H1 (cell line): ENCODE results near the gene AKR1C8. TPM values are rescaled to one million over a fixed set of nuclear protein-coding genes. Genes with fewer than 3 reads are reported as not detected.

Experiments used
- CTCF ChIA-PET: fragments of 300-600 bp; sonication (Branson Sonifier 250); formaldehyde crosslinking; loops from one replicate; lab custom pipeline; 2021; ENCODE audit not compliant: partially characterized antibody; lab: Charles Lee
- POLR2A ChIA-PET: fragments of 300-600 bp; sonication (Branson Sonifier 250); formaldehyde crosslinking; loops from one replicate; lab custom pipeline; 2021; ENCODE audit warnings: inconsistent platforms; ENCODE audit not compliant: partially characterized antibody; lab: Charles Lee
- DNase-seq, 2 experiments: peaks; one replicate each; pipeline versions ENCODE4 v3.0.0 to v3.0.0-alpha.2; 2010 to 2022; ENCODE audit warnings: low spot score in 2 of 2, low read depth in 1 of 2, mixed read lengths in 1 of 2
- FAIRE-seq: peaks from 2 replicates; lab custom pipeline; 2011; peaks lifted over from hg19 to GRCh38; lab: Jason Lieb, UNC
- H2AFZ ChIP-seq: 2 replicates; pipeline ENCODE4 v1.8.1; 2012; ENCODE audit warnings: low read length, inconsistent platforms
- H2AK5ac ChIP-seq: 2 replicates; pipeline ENCODE4 v1.6.1; 2013; ENCODE audit warnings: low read depth, low read length
- H2BK120ac ChIP-seq: replicated peaks from 2 replicates; pipeline ENCODE3; 2013; ENCODE audit warnings: low read depth, low read length, inconsistent platforms
- H2BK12ac ChIP-seq: 2 replicates; pipeline ENCODE4 v1.6.1; 2013; ENCODE audit warnings: low read depth, low read length
- H2BK15ac ChIP-seq: 2 replicates; pipeline ENCODE4 v1.6.1; 2013; ENCODE audit warnings: low read length
- H2BK20ac ChIP-seq: 2 replicates; pipeline ENCODE4 v1.6.1; 2013; ENCODE audit warnings: low read length
- H2BK5ac ChIP-seq: 2 replicates; pipeline ENCODE4 v1.6.1; 2013; ENCODE audit warnings: low read depth, low read length
- H3K14ac ChIP-seq: 2 replicates; pipeline ENCODE4 v1.6.1; 2013; ENCODE audit warnings: inconsistent platforms; ENCODE audit not compliant: insufficient read length
- H3K18ac ChIP-seq: 2 replicates; pipeline ENCODE4 v1.6.1; 2013; ENCODE audit warnings: low read length; ENCODE audit errors: extremely low read depth
- H3K23ac ChIP-seq: 2 replicates; pipeline ENCODE4 v1.6.1; 2013; ENCODE audit warnings: inconsistent platforms; ENCODE audit not compliant: insufficient read length
- H3K23me2 ChIP-seq: 2 replicates; pipeline ENCODE4 v1.6.1; 2013; ENCODE audit warnings: low read depth, low read length
- H3K27ac ChIP-seq: 2 replicates; pipeline ENCODE4 v1.6.1; 2011; ENCODE audit warnings: low read depth, low read length, inconsistent platforms
- H3K27me3 ChIP-seq, 4 experiments: replicated peaks in 1 of 4; 1 replicate in 1 of 4; 2 replicates in 3 of 4; pipeline versions ENCODE4 v1.6.1 to v1.8.1; 2011 to 2013; ENCODE audit warnings: low read length in 3 of 4, mild to moderate bottlenecking in 3 of 4, inconsistent platforms in 2 of 4, mixed read lengths in 2 of 4, moderate library complexity in 1 of 4; ENCODE audit not compliant: control insufficient read depth in 3 of 4, insufficient read depth in 3 of 4; ENCODE audit errors: extremely low read depth in 1 of 4
- H3K36me3 ChIP-seq, 4 experiments: 2 replicates each; pipeline versions ENCODE4 v1.6.1 to v1.8.1; 2011 to 2013; ENCODE audit warnings: mild to moderate bottlenecking in 4 of 4, low read length in 3 of 4, moderate library complexity in 2 of 4, control low read depth in 1 of 4, inconsistent platforms in 1 of 4; ENCODE audit not compliant: insufficient read depth in 4 of 4, control insufficient read depth in 2 of 4
- H3K4ac ChIP-seq: replicated peaks from 2 replicates; pipeline ENCODE3; 2013; ENCODE audit warnings: low read length, low read depth, mixed read lengths, inconsistent platforms; ENCODE audit not compliant: insufficient read length
- H3K4me1 ChIP-seq, 4 experiments: replicated peaks in 1 of 4; 1 replicate in 1 of 4; 2 replicates in 3 of 4; pipeline versions ENCODE4 v1.6.1 to v1.8.1; 2011 to 2013; ENCODE audit warnings: low read length in 3 of 4, inconsistent platforms in 2 of 4, mixed read lengths in 1 of 4; ENCODE audit not compliant: insufficient read depth in 4 of 4, control insufficient read depth in 3 of 4
- H3K4me2 ChIP-seq, 2 experiments: 2 replicates each; pipeline versions ENCODE4 v1.6.1 to v1.8.1; 2011 to 2013; ENCODE audit warnings: low read depth in 2 of 2, low read length in 2 of 2, control low read depth in 1 of 2, inconsistent platforms in 1 of 2, mild to moderate bottlenecking in 1 of 2; ENCODE audit not compliant: insufficient read depth in 1 of 2
- H3K4me3 ChIP-seq, 4 experiments: fragments of 200-600, 300-600 bp in 1 of 4; sonication (generic), shearing (Covaris generic), sonication (Bioruptor Twin) in 1 of 4; 2 replicates each; pipeline versions ENCODE4 v1.5.1 to v1.8.1; 2011 to 2016; ENCODE audit warnings: low read length in 4 of 4, low read depth in 3 of 4, control low read depth in 2 of 4, inconsistent platforms in 2 of 4, mild to moderate bottlenecking in 2 of 4, mixed read lengths in 1 of 4, moderate library complexity in 1 of 4; ENCODE audit not compliant: insufficient read depth in 2 of 4; ENCODE audit errors: extremely low read depth in 1 of 4
- H3K56ac ChIP-seq: replicated peaks from 2 replicates; pipeline ENCODE3; 2013; ENCODE audit warnings: low read depth, mild to moderate bottlenecking, mixed read lengths, low read length, inconsistent platforms; ENCODE audit not compliant: insufficient read length
- H3K79me1 ChIP-seq: 2 replicates; pipeline ENCODE4 v1.6.1; 2013; ENCODE audit warnings: low read depth, low read length, control low read depth
- H3K79me2 ChIP-seq, 2 experiments: 2 replicates each; pipeline versions ENCODE4 v1.6.1 to v1.8.1; 2012 to 2013; ENCODE audit warnings: low read length in 2 of 2, mild to moderate bottlenecking in 2 of 2, inconsistent platforms in 1 of 2; ENCODE audit not compliant: insufficient read depth in 2 of 2, control insufficient read depth in 1 of 2
- H3K9ac ChIP-seq, 4 experiments: replicated peaks in 1 of 4; 1 replicate in 1 of 4; 2 replicates in 3 of 4; pipeline versions ENCODE4 v1.6.1 to v1.8.1; 2011 to 2013; ENCODE audit warnings: low read depth in 3 of 4, low read length in 3 of 4, control low read depth in 2 of 4, mild to moderate bottlenecking in 2 of 4, moderate library complexity in 2 of 4, inconsistent platforms in 1 of 4; ENCODE audit errors: extremely low read depth in 1 of 4
- H3K9me3 ChIP-seq, 2 experiments: 2 replicates each; pipeline versions ENCODE4 v1.6.1 to v1.8.1; 2012 to 2013; ENCODE audit warnings: mild to moderate bottlenecking in 2 of 2, moderate library complexity in 2 of 2, control low read depth in 1 of 2, inconsistent platforms in 1 of 2, low read depth in 1 of 2, low read length in 1 of 2, mixed read lengths in 1 of 2; ENCODE audit not compliant: insufficient read depth in 2 of 2
- H4K20me1 ChIP-seq, 2 experiments: replicated peaks in 1 of 2; 2 replicates each; pipeline versions ENCODE3 to v1.8.1; 2011 to 2013; ENCODE audit warnings: inconsistent platforms in 2 of 2, low read length in 2 of 2, mild to moderate bottlenecking in 1 of 2; ENCODE audit not compliant: insufficient read depth in 2 of 2, control insufficient read depth in 1 of 2
- H4K5ac ChIP-seq: 2 replicates; pipeline ENCODE4 v1.6.1; 2013; ENCODE audit warnings: low read length, low read depth, mixed read lengths, inconsistent platforms; ENCODE audit not compliant: insufficient read length
- H4K8ac ChIP-seq: 2 replicates; pipeline ENCODE4 v1.8.0; 2013; ENCODE audit warnings: mild to moderate bottlenecking, moderate library complexity, low read length, inconsistent platforms; ENCODE audit not compliant: insufficient read depth; ENCODE audit errors: extremely low read depth
- H4K91ac ChIP-seq: replicated peaks from 2 replicates; pipeline ENCODE3; 2013; ENCODE audit warnings: low read length, mixed read lengths, inconsistent platforms; ENCODE audit not compliant: insufficient read length
- BACH1 ChIP-seq: IDR thresholded peaks from 2 replicates; pipeline ENCODE4 v1.6.1; 2012; ENCODE audit warnings: low read length, improper control_type of control experiment
- CTBP2 ChIP-seq: IDR thresholded peaks from 2 replicates; pipeline ENCODE4 v1.7.0; 2011; ENCODE audit warnings: borderline replicate concordance, mild to moderate bottlenecking, moderate library complexity, mixed read lengths, low read length; ENCODE audit not compliant: insufficient read depth, insufficient read length
- FOSL1 ChIP-seq: IDR thresholded peaks from 2 replicates; pipeline ENCODE4 v1.6.1; 2011; ENCODE audit warnings: mild to moderate bottlenecking, low read depth, low read length, moderate library complexity; ENCODE audit not compliant: insufficient read depth
- GTF2F1 ChIP-seq: IDR thresholded peaks from 2 replicates; pipeline ENCODE4 v1.6.1; 2012; ENCODE audit warnings: low read depth, low read length, improper control_type of control experiment, borderline replicate concordance
- KDM5A ChIP-seq: fragments of 200-600 bp; IDR thresholded peaks from 2 replicates; pipeline ENCODE4 v1.7.1; 2012; ENCODE audit warnings: mild to moderate bottlenecking, low read length, inconsistent platforms, mixed read lengths
- NANOG ChIP-seq: IDR thresholded peaks from 2 replicates; pipeline ENCODE4 v1.6.1; 2011; ENCODE audit warnings: low read length, low read depth, mild to moderate bottlenecking, inconsistent platforms; ENCODE audit not compliant: insufficient read depth, poor library complexity, severe bottlenecking
- POU5F1 ChIP-seq: IDR thresholded peaks from 2 replicates; pipeline ENCODE4 v1.6.1; 2011; ENCODE audit warnings: low read depth, mild to moderate bottlenecking, low read length, moderate library complexity
- RAD21 ChIP-seq, 2 experiments: IDR thresholded peaks in 1 of 2; conservative IDR thresholded peaks in 1 of 2; 2 replicates each; pipeline ENCODE4 v1.6.1; 2011; ENCODE audit warnings: low read depth in 2 of 2, low read length in 2 of 2, improper control_type of control experiment in 1 of 2, inconsistent platforms in 1 of 2, mild to moderate bottlenecking in 1 of 2, moderate library complexity in 1 of 2
- SAP30 ChIP-seq: fragments of 300-600 bp; sonication (generic); IDR thresholded peaks from 2 replicates; pipeline ENCODE4 v1.7.1; 2012; ENCODE audit warnings: low read length, moderate library complexity, mild to moderate bottlenecking, inconsistent platforms; ENCODE audit not compliant: insufficient read depth, insufficient replicate concordance
- TCF12 ChIP-seq: IDR thresholded peaks from 2 replicates; pipeline ENCODE4 v1.6.1; 2011; ENCODE audit warnings: low read depth, mild to moderate bottlenecking, low read length
- TEAD4 ChIP-seq: IDR thresholded peaks from 2 replicates; pipeline ENCODE4 v1.6.1; 2012; ENCODE audit warnings: low read depth, low read length, inconsistent platforms, mixed read lengths
- USF2 ChIP-seq: IDR thresholded peaks from 2 replicates; pipeline ENCODE4 v1.6.1; 2011; ENCODE audit warnings: low read length, improper control_type of control experiment
- WGBS, 2 experiments: shearing (Covaris generic) in 1 of 2; methylation state at CpG; one replicate each; pipeline versions ENCODE4 v1.1.6 to v1.1.7; 2013 to 2015; ENCODE audit warnings: low lambda C conversion rate in 2 of 2, mixed read lengths in 2 of 2, inconsistent platforms in 1 of 2, low coverage in 1 of 2, missing lambda C conversion rate in 1 of 2; ENCODE audit not compliant: insufficient replicate concordance in 2 of 2, insufficient coverage in 1 of 2, insufficient read length in 1 of 2; ENCODE audit errors: extremely low coverage in 1 of 2, missing lambda C conversion rate in 1 of 2; 5-methylcytosine and 5-hydroxymethylcytosine counted together
- polyA plus RNA-seq, 7 experiments: library from polyadenylated mRNA; depleted of rRNA in 3 of 7; stranded (reverse) in 5 of 7; unstranded in 2 of 7; fragments of >200 nt in 5 of 7; fragments of 200-250 nt in 2 of 7; gene quantifications; 1 replicate in 5 of 7; 2 replicates in 1 of 7; 4 replicates in 1 of 7; pipeline versions ENCODE4 v1.2.1 to v1.2.3, GENCODE V29; 2011 to 2013; ENCODE audit warnings: missing spikeins in 2 of 7, mixed read lengths in 2 of 7
- total RNA-seq: library from RNA; stranded (reverse); fragmentation: NEBNext Ultra II Directional; extraction: Animal tissue kit (Norgen Biotek cat#: 25700); gene quantifications from 2 replicates; pipeline ENCODE4 v1.2.1, GENCODE V29; 2021

The AKR1C8 gene
- total and polyA plus RNA-seq, 2 of the 8 experiments (the other 6 are each of a cell fraction or from before 2014, with no cell fraction given): not detected

- Histone ChIP-seq H3K79me1 (no peaks in the 10 kb centered on the region), H3K14ac (no peak overlapping the region), H2BK12ac (no peak overlapping the region), H4K8ac (no peak overlapping the region), H2BK15ac (no peak overlapping the region), H3K4me1 (no peaks in the 10 kb centered on the region), H2BK5ac (no peak overlapping the region), H2AK5ac (no peak overlapping the region), H4K91ac (no peak overlapping the region), H3K56ac (no peak overlapping the region), H3K23me2 (no peaks in the 10 kb centered on the region), H3K4me3 (no peak overlapping the region), H3K18ac (no peak overlapping the region), H3K4ac (no peak overlapping the region), H3K79me2 (no peaks in the 10 kb centered on the region), H3K23ac (no peak overlapping the region), H4K5ac (no peak overlapping the region), H2BK20ac (no peak overlapping the region), H2BK120ac (no peak overlapping the region), H3K9ac (no peak overlapping the region), H2AFZ (no peak overlapping the region), H3K4me2 (no peak overlapping the region), H3K36me3 (no peaks in the 10 kb centered on the region), H3K27me3 (no peaks in the 10 kb centered on the region), H4K20me1 (no peaks in the 10 kb centered on the region), H3K27ac (no peak overlapping the region), H3K9me3 (peaks cover 12 to 20% of the 10 kb centered on the region in 2 experiments; a peak in 2 of 4 replicates)
- CTCF ChIA-PET: no interaction called here
- FAIRE-seq: no peak
- no peak for DNase-seq
- WGBS, 2 experiments: 66% methylated on average over 3 of the region's 3 CpGs; no CpG with 5 or more reads in 1 of the 2 experiments
- POLR2A ChIA-PET: no interaction called here
- TF ChIP-seq USF2 (no peak), TEAD4 (no peak), GTF2F1 (no peak), FOSL1 (no peak), KDM5A (no peak), TCF12 (no peak), RAD21 (IDR thresholded peaks at IDR 0.05 in 1 of 2, conservative IDR thresholded peaks at IDR 0.05 in 1 of 2; ENCODE audit: low read depth in 2 of 2, low read length in 2 of 2) (no peak), POU5F1 (no peak), SAP30 (no peak), CTBP2 (no peak), BACH1 (no peak), NANOG (no peak)
Observed at GRCh38 chr10:5147981-5148677, 36.8 kb downstream of the AKR1C8 start.
